AG09309 (cell line): ENCODE results near the gene ACER2.

Experiments
- DNase-seq: peaks from one replicate; pipeline ENCODE4 v3.0.0-alpha.2; 2010; ENCODE audit warnings: low read depth
- H3K4me3 ChIP-seq: 2 replicates; pipeline ENCODE4 v1.5.1; 2011; ENCODE audit warnings: mild to moderate bottlenecking, low read depth, low read length, moderate library complexity; ENCODE audit not compliant: control insufficient read depth
- CTCF ChIP-seq: IDR thresholded peaks from 2 replicates; pipeline ENCODE4 v1.5.1; 2011; ENCODE audit warnings: mild to moderate bottlenecking, low read depth, low read length, inconsistent platforms; ENCODE audit not compliant: insufficient read depth, control insufficient read depth; ENCODE audit errors: missing control alignments

The ACER2 gene

GRCh38 chr9:19495186-19496028 lies 86.6 kb downstream of the ACER2 start:
- no peak for DNase-seq
- no peak for TF ChIP-seq CTCF
- H3K4me3 ChIP-seq, result no peak overlapping the region

GRCh38 chr9:19496321-19497050 lies 87.7 kb downstream of the ACER2 start:
- no peak for DNase-seq
- no peak for TF ChIP-seq CTCF
- H3K4me3 ChIP-seq, result no peak overlapping the region

- TF ChIP-seq CTCF, result no peak
- no peak for DNase-seq
- no peak overlapping the region for H3K4me3 ChIP-seq
Observed at GRCh38 chr9:19497276-19497675, 88.5 kb downstream of the ACER2 start.

- H3K4me3 ChIP-seq, result no peak overlapping the region
- DNase-seq, result peak; percentile 48
- TF ChIP-seq CTCF, result no peak
Observed at GRCh38 chr9:19498015-19498414, 89.2 kb downstream of the ACER2 start.
